Smooth muscle cell (in vitro differentiated cells): ENCODE results near the gene LGR6. TPM values are rescaled to one million over a fixed set of nuclear protein-coding genes. Genes with fewer than 3 reads are reported as not detected.
"Not testable (repeated sequence)": the region's sequence is repeated elsewhere in the genome, so short reads cannot be mapped to it uniquely, and the experiment has no call there.

Experiments used
- DNase-seq: peaks from one replicate; lab custom pipeline; 2025; ENCODE audit not compliant: unreplicated experiment; lab: John Stamatoyannopoulos, UW
- H2AFZ ChIP-seq: fragments of 200-600 bp; sonication (generic); 2 replicates; pipeline ENCODE4 v1.6.0; 2016; ENCODE audit warnings: antibody characterized with exemption, low read depth, mild to moderate bottlenecking
- H3F3A ChIP-seq: fragments of 200-600 bp; sonication (generic); 2 replicates; pipeline ENCODE4 v1.6.0; 2017; ENCODE audit warnings: antibody characterized with exemption, low read depth
- H3K27ac ChIP-seq: fragments of 200-600 bp; sonication (generic); 2 replicates; pipeline ENCODE4 v1.5.1; 2016; ENCODE audit warnings: low read depth, mild to moderate bottlenecking
- H3K27me3 ChIP-seq: fragments of 200-600 bp; sonication (generic); 2 replicates; pipeline ENCODE4 v1.6.1; 2016; ENCODE audit warnings: low read depth, mild to moderate bottlenecking
- H3K36me3 ChIP-seq: fragments of 200-600 bp; sonication (generic); 2 replicates; pipeline ENCODE4 v1.5.1; 2016; ENCODE audit warnings: low read depth
- H3K4me1 ChIP-seq: fragments of 200-600 bp; sonication (generic); 2 replicates; pipeline ENCODE4 v1.5.1; 2016; ENCODE audit warnings: low read depth
- H3K4me2 ChIP-seq: fragments of 200-600 bp; sonication (generic); 2 replicates; pipeline ENCODE4 v1.6.0; 2016; ENCODE audit warnings: mild to moderate bottlenecking
- H3K4me3 ChIP-seq: fragments of 200-600 bp; sonication (generic); 2 replicates; pipeline ENCODE4 v1.5.1; 2016; ENCODE audit warnings: mild to moderate bottlenecking
- H3K79me2 ChIP-seq: fragments of 200-600 bp; sonication (generic); 2 replicates; pipeline ENCODE4 v1.6.0; 2016; ENCODE audit warnings: low read depth, mild to moderate bottlenecking
- H3K9ac ChIP-seq: fragments of 200-600 bp; sonication (generic); 2 replicates; pipeline ENCODE4 v1.6.0; 2016; ENCODE audit warnings: low read depth
- H3K9me3 ChIP-seq: fragments of 200-600 bp; sonication (generic); replicated peaks from 2 replicates; pipeline ENCODE4 v1.5.1; 2016; ENCODE audit warnings: low read depth
- H4K20me1 ChIP-seq: fragments of 200-600 bp; sonication (generic); 2 replicates; pipeline ENCODE4 v1.6.0; 2016; ENCODE audit warnings: low read depth
- WGBS: methylation state at CpG from one replicate; pipeline ENCODE4 v1.1.7; 2016; ENCODE audit warnings: low lambda C conversion rate; 5-methylcytosine and 5-hydroxymethylcytosine counted together
- polyA plus RNA-seq: library from polyadenylated mRNA; unstranded; fragments of >200 nt; fragmentation: Nextera tagmentation; extraction: Ambion mirVana; gene quantifications from 2 replicates; pipeline ENCODE4 v1.2.1, GENCODE V29; 2016
- total RNA-seq: library from RNA; depleted of rRNA; stranded (reverse); fragments of >200 nt; gene quantifications from 2 replicates; pipeline ENCODE4 v1.2.3, GENCODE V29; 2014
- TF ChIP-seq, protein P1 (sequence below): fragments of 200-600 bp; sonication (generic); IDR thresholded peaks from 2 replicates; pipeline ENCODE4 v1.5.1; 2017; ENCODE audit warnings: borderline replicate concordance, mild to moderate bottlenecking, antibody characterized with exemption; ENCODE audit not compliant: insufficient read depth, poor library complexity, severe bottlenecking

LGR6 gene
- 1.8 and 2.0 TPM in 2 replicates for total RNA-seq
- polyA plus RNA-seq, result 2.9 and 4.4 TPM in 2 replicates

- H3K27me3 ChIP-seq, result peaks cover 33% of the 10 kb centered on the region
- WGBS, result 9% methylated on average over 51 of the region's 61 CpGs
Observed at GRCh38 chr1:202193614-202194327, at the start of gene LGR6. TSS of gene LGR6 (plus strand) at chr1:202193799. CDS start at chr1:202193990, 191 bp downstream.

DNA sequence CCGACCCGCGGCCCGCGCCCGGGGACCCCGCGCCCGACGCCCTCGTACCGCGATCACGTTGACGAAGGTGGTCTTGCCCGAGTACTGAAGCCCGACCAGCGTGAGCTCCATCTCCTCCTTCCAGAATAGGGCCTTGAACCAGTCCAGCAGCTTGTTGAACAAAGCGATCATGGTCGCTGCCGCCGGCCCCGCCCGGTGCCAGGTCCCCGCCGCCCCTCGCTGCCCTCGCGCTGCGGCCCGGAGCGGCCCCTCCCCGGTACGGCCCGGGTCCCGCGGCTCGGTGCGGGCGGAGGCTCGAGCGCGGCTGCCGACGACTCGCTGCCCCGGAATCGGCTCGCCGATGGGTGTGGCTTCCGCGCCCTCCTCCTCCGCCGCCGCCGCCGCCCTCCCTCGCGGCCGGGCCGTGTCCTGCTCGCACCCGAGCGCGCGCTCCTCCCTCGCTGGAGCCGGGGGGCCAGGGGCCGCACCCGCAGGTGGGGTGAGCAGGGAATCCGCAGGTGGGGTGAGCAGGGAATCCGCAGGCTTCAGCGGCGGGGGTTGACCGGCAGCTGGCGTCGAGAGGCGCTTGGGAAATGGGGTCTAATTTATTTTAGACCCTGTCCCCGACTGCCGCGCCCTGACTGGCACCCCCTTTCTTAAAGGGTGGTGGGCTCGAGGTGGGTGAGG, 49.1 kb upstream of the LGR6 start, which contains the start of gene ARL8A:
TSS of gene ARL8A (minus strand) at position 336 of the 666 bp plus-strand sequence. CDS start at position 171, 165 bp downstream.
- peak within 1 kb of the TSS; percentile 92 for H3K9ac ChIP-seq
- 1% methylated on average over 55 of the region's 82 CpGs for WGBS
- peak within 1 kb of the TSS; percentile 100 for H3K4me2 ChIP-seq
- TF ChIP-seq, protein P1, sequence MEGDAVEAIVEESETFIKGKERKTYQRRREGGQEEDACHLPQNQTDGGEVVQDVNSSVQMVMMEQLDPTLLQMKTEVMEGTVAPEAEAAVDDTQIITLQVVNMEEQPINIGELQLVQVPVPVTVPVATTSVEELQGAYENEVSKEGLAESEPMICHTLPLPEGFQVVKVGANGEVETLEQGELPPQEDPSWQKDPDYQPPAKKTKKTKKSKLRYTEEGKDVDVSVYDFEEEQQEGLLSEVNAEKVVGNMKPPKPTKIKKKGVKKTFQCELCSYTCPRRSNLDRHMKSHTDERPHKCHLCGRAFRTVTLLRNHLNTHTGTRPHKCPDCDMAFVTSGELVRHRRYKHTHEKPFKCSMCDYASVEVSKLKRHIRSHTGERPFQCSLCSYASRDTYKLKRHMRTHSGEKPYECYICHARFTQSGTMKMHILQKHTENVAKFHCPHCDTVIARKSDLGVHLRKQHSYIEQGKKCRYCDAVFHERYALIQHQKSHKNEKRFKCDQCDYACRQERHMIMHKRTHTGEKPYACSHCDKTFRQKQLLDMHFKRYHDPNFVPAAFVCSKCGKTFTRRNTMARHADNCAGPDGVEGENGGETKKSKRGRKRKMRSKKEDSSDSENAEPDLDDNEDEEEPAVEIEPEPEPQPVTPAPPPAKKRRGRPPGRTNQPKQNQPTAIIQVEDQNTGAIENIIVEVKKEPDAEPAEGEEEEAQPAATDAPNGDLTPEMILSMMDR, result no peak
- peak; percentile 13 for DNase-seq
- peak within 1 kb of the TSS; percentile 27 for H3K27ac ChIP-seq
- no peaks in the 10 kb centered on the region for H3K9me3 ChIP-seq
- H3K27me3 ChIP-seq, result no peaks in the 10 kb centered on the region
- no peaks in the 10 kb centered on the region for H3F3A ChIP-seq
- peaks cover 43% of the 10 kb centered on the region for H4K20me1 ChIP-seq
- H3K4me3 ChIP-seq, result peak within 1 kb of the TSS; percentile 94
- H3K36me3 ChIP-seq, result no peaks in the 10 kb centered on the region
- H3K79me2 ChIP-seq, result peaks cover 53% of the 10 kb centered on the region
- H3K4me1 ChIP-seq, result peaks cover 9% of the 10 kb centered on the region
- H2AFZ ChIP-seq, result peak within 1 kb of the TSS; percentile 99

More at GRCh38 chr1:202193614-202194327, at the start of gene LGR6:
- TF ChIP-seq, protein P1, result no peak
- Histone ChIP-seq H3K79me2 (no peaks in the 10 kb centered on the region), H3K4me3 (peak within 1 kb of the TSS; percentile 46), H3K4me2 (peak within 1 kb of the TSS; percentile 86), H2AFZ (peak within 1 kb of the TSS; percentile 51), H3K27ac (no peak within 1 kb of the TSS), H4K20me1 (no peaks in the 10 kb centered on the region), H3K36me3 (no peaks in the 10 kb centered on the region), H3F3A (no peaks in the 10 kb centered on the region), H3K4me1 (peaks cover 6% of the 10 kb centered on the region), H3K9me3 (no peaks in the 10 kb centered on the region), H3K9ac (no peak within 1 kb of the TSS)
- no peak for DNase-seq

DNA sequence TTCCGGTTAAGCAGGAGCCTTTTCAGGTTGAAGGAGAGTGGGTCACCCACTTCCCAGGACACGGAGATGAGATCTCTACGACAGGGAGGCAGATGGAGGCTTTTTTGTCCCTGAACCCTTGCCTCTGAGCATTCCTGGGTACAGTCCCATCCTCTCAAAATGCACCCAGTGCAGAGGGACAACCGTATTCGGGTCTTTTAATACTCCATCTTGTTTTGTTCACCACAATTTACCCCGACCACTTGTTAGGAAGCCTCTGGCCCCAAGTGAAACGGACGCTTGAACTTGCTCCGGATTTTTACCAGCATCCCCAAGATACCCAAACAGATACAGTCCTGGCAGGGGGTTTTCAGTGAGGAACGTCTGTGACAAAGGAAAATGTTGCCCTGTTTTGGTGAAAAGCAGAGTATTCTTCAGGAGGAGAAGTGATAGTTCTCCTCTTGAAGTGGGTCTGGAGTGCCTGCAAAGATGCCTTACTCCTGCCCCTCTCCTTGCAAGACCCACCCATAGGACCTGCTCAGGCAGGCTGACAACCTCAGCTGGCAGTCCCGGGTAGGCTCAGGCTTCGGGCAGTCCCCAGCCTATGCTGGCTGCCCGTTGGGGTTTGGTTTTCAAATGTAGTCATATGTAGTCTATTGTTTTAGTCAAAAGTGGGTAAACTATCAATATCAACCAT, 48.4 kb upstream of the LGR6 start:
- TF ChIP-seq, protein P1, result no peak
- 19% methylated on average over 13 of the region's 13 CpGs for WGBS
- Histone ChIP-seq H3F3A (no peaks in the 10 kb centered on the region), H3K36me3 (no peaks in the 10 kb centered on the region), H3K27ac (no peak overlapping the region), H3K79me2 (peaks cover 48% of the 10 kb centered on the region), H3K27me3 (no peaks in the 10 kb centered on the region), H3K9me3 (no peaks in the 10 kb centered on the region), H3K9ac (peak overlapping the region; percentile 92), H3K4me1 (peaks cover 9% of the 10 kb centered on the region), H4K20me1 (peaks cover 37% of the 10 kb centered on the region), H3K4me3 (peak overlapping the region; percentile 94), H3K4me2 (peak overlapping the region; percentile 100), H2AFZ (peak overlapping the region; percentile 99)
- no peak for DNase-seq

GRCh38 chr1:202145744-202146140, 47.9 kb upstream of the LGR6 start:
- H3K9ac ChIP-seq, H3K27me3 ChIP-seq, H3K4me3 ChIP-seq, H3K36me3 ChIP-seq, H2AFZ ChIP-seq, DNase-seq, H3K4me1 ChIP-seq, H3K27ac ChIP-seq, H3K9me3 ChIP-seq, H3F3A ChIP-seq, H3K4me2 ChIP-seq: not testable (repeated sequence)
- peaks cover 43% of the 10 kb centered on the region for H3K79me2 ChIP-seq
- peaks cover 31% of the 10 kb centered on the region for H4K20me1 ChIP-seq
- 91% methylated on average over 8 of the region's 8 CpGs for WGBS
